HepG2 (cell line): ENCODE results near the gene DNAJB11. TPM values are rescaled to one million over a fixed set of nuclear protein-coding genes. Genes with fewer than 3 reads are reported as not detected.

ENCODE experiments used
- ATAD3A ChIP-seq: sonication (generic); formaldehyde crosslinking; IDR thresholded peaks from 2 replicates; pipeline ENCODE4 v1.4.0; 2020; ENCODE audit warnings: missing genetic modification reagents
- ATF1 ChIP-seq: IDR thresholded peaks from 2 replicates; pipeline ENCODE4 v1.6.1; 2016; ENCODE audit warnings: mild to moderate bottlenecking, control low read depth
- ATF7 ChIP-seq, 2 experiments: fragments of 450-650 bp in 1 of 2; sonication (generic) in 1 of 2; formaldehyde crosslinking in 1 of 2; IDR thresholded peaks; 2 replicates each; pipeline versions ENCODE4 v1.4.0 to v1.6.1; 2016 to 2020; ENCODE audit warnings: antibody characterized with exemption in 1 of 2, mild to moderate bottlenecking in 1 of 2, missing genetic modification reagents in 1 of 2
- FOXP4 ChIP-seq: sonication (generic); formaldehyde crosslinking; IDR thresholded peaks from 2 replicates; pipeline ENCODE4 v1.4.0; 2020; ENCODE audit warnings: missing genetic modification reagents
- HINFP ChIP-seq: sonication (generic); formaldehyde crosslinking; IDR thresholded peaks from 2 replicates; pipeline ENCODE4 v1.4.0; 2020; ENCODE audit warnings: low read depth, mild to moderate bottlenecking, missing genetic modification reagents
- HIVEP1 ChIP-seq: sonication (generic); formaldehyde crosslinking; IDR thresholded peaks from 2 replicates; pipeline ENCODE4 v1.4.0; 2020; ENCODE audit warnings: mild to moderate bottlenecking, missing genetic modification reagents
- JUN ChIP-seq: sonication (generic); formaldehyde crosslinking; IDR thresholded peaks from 2 replicates; pipeline ENCODE4 v1.4.0; 2020; ENCODE audit warnings: mild to moderate bottlenecking, missing genetic modification reagents
- KDM2A ChIP-seq: sonication (generic); formaldehyde crosslinking; IDR thresholded peaks from 2 replicates; pipeline ENCODE4 v1.4.0; 2020; ENCODE audit warnings: low read depth, missing genetic modification reagents, borderline replicate concordance
- MAZ ChIP-seq, 2 experiments: sonication (generic) in 1 of 2; formaldehyde crosslinking in 1 of 2; IDR thresholded peaks; 2 replicates each; pipeline versions ENCODE4 v1.5.0 to v1.6.1; 2012 to 2020; ENCODE audit warnings: low read depth in 2 of 2, mild to moderate bottlenecking in 2 of 2, borderline replicate concordance in 1 of 2, improper control_type of control experiment in 1 of 2, low read length in 1 of 2, missing genetic modification reagents in 1 of 2, moderate library complexity in 1 of 2
- NR1H2 ChIP-seq: sonication (generic); formaldehyde crosslinking; IDR thresholded peaks from 2 replicates; pipeline ENCODE4 v1.8.1; 2022; ENCODE audit warnings: low read depth, missing genetic modification reagents, borderline replicate concordance
- PTBP1 ChIP-seq: fragments of 200-400 bp; formaldehyde crosslinking; IDR thresholded peaks from 2 replicates; pipeline ENCODE4 v1.6.1; 2018; ENCODE audit warnings: low read length, low read depth; ENCODE audit not compliant: poor library complexity, severe bottlenecking
- RFX1 ChIP-seq: fragments of 450-650 bp; IDR thresholded peaks from 2 replicates; pipeline ENCODE4 v1.6.1; 2017
- SNAI1 ChIP-seq: sonication (generic); formaldehyde crosslinking; IDR thresholded peaks from 2 replicates; pipeline ENCODE4 v1.5.0; 2020; ENCODE audit warnings: mild to moderate bottlenecking, missing genetic modification reagents, borderline replicate concordance
- TEAD3 ChIP-seq: optimal IDR thresholded peaks from 2 replicates; pipeline ENCODE3; 2016; ENCODE audit warnings: borderline replicate concordance
- TP53 ChIP-seq: sonication (generic); formaldehyde crosslinking; conservative IDR thresholded peaks from 2 replicates; pipeline ENCODE4 v1.4.0; 2020; ENCODE audit warnings: missing genetic modification reagents
- UBTF ChIP-seq: sonication (generic); formaldehyde crosslinking; IDR thresholded peaks from 2 replicates; pipeline ENCODE4 v1.4.0; 2020; ENCODE audit warnings: mild to moderate bottlenecking, missing genetic modification reagents
- ZC3H4 ChIP-seq: sonication (generic); formaldehyde crosslinking; IDR thresholded peaks from 2 replicates; pipeline ENCODE4 v1.4.0; 2020; ENCODE audit warnings: missing genetic modification reagents, borderline replicate concordance
- ZNF234 ChIP-seq: sonication (generic); formaldehyde crosslinking; conservative IDR thresholded peaks from 2 replicates; pipeline ENCODE4 v1.5.1; 2020; ENCODE audit warnings: mild to moderate bottlenecking, missing genetic modification reagents
- ZNF264 ChIP-seq: sonication (generic); formaldehyde crosslinking; IDR thresholded peaks from 2 replicates; pipeline ENCODE4 v1.4.0; 2020; ENCODE audit warnings: missing genetic modification reagents
- ZNF563 ChIP-seq: sonication (generic); formaldehyde crosslinking; IDR thresholded peaks from 2 replicates; pipeline ENCODE4 v1.8.0; 2022; ENCODE audit warnings: mild to moderate bottlenecking, moderate library complexity, missing genetic modification reagents
- ZNF614 ChIP-seq: IDR thresholded peaks from 2 replicates; pipeline ENCODE4 v1.6.1; 2018; ENCODE audit warnings: missing biosample characterization, missing genetic modification reagents, inconsistent platforms, borderline replicate concordance
- ZNF749 ChIP-seq: sonication (generic); formaldehyde crosslinking; IDR thresholded peaks from 2 replicates; pipeline ENCODE4 v1.8.0; 2022; ENCODE audit warnings: mild to moderate bottlenecking, missing genetic modification reagents, moderate library complexity, borderline replicate concordance
- ZNF781 ChIP-seq: sonication (generic); formaldehyde crosslinking; IDR thresholded peaks from 2 replicates; pipeline ENCODE4 v1.5.1; 2020; ENCODE audit warnings: borderline replicate concordance, mild to moderate bottlenecking, missing genetic modification reagents; ENCODE audit errors: not compliant biosample characterization
- ZNF891 ChIP-seq: sonication (generic); formaldehyde crosslinking; IDR thresholded peaks from 2 replicates; pipeline ENCODE4 v1.5.0; 2020; ENCODE audit warnings: mild to moderate bottlenecking, missing genetic modification reagents
- polyA plus RNA-seq, 8 experiments: library from polyadenylated mRNA; depleted of rRNA in 3 of 8; stranded (reverse) in 7 of 8; unstranded in 1 of 8; fragments of >200 nt; fragmentation: Illumina TruSeq in 4 of 8; extraction: Trizol in 4 of 8; gene quantifications; 2 replicates each; pipeline versions ENCODE4 v1.2.1 to v1.2.3, GENCODE V29; 2011 to 2016; ENCODE audit warnings: low read depth in 4 of 8, missing spikeins in 1 of 8, mixed read lengths in 1 of 8; ENCODE audit not compliant: insufficient read depth in 1 of 8
- total RNA-seq, 5 experiments: library from RNA; depleted of rRNA; stranded (reverse); fragments of >200 nt; fragmentation: Illumina TruSeq; extraction: Trizol; gene quantifications; 2 replicates each; pipeline ENCODE4 v1.2.3, GENCODE V29; 2016; ENCODE audit warnings: low read depth in 1 of 5

Gene DNAJB11
- total and polyA plus RNA-seq, 2 of the 13 experiments (the other 11 are each of a cell fraction or from before 2014, with no cell fraction given), result 41.0 to 132 TPM

- TF ChIP-seq ZNF749 (CRISPR knock-in tag), result no peak
- no peak for TF ChIP-seq ZNF781 (CRISPR knock-in tag)
- 0 out of 2 replicates have a peak, but pooled peaks have one; percentile 22 for TF ChIP-seq UBTF (CRISPR knock-in tag)
- TF ChIP-seq NR1H2 (CRISPR knock-in tag), result no peak
- no peak for TF ChIP-seq ZNF264 (CRISPR knock-in tag)
- TF ChIP-seq HIVEP1 (CRISPR knock-in tag), result peak; percentile 87
- no peak for TF ChIP-seq ZC3H4 (CRISPR knock-in tag)
- no peak for TF ChIP-seq HINFP
- no peak for TF ChIP-seq TP53
- TF ChIP-seq PTBP1, result no peak
- TF ChIP-seq ZNF563 (CRISPR knock-in tag), result no peak
- TF ChIP-seq KDM2A (CRISPR knock-in tag), result peak; percentile 87; the same call in 1 of the 2 replicates
- no peak for TF ChIP-seq ZNF234
- no peak for TF ChIP-seq ZNF891 (CRISPR knock-in tag)
- TF ChIP-seq MAZ (IDR thresholded peaks at IDR 0.05; ENCODE audit: borderline replicate concordance, low read depth, low read length), result peak; percentile 74
- TF ChIP-seq MAZ (CRISPR knock-in tag; IDR thresholded peaks at IDR 0.05; ENCODE audit: low read depth), result peak; percentile 59
- peak; percentile 13; the same call in 1 of the 2 replicates for TF ChIP-seq FOXP4 (CRISPR knock-in tag)
- peak; percentile 93 for TF ChIP-seq TEAD3 (CRISPR knock-in tag)
- TF ChIP-seq ATAD3A (CRISPR knock-in tag), result no peak
- no peak for TF ChIP-seq SNAI1
- TF ChIP-seq RFX1, result no peak
- TF ChIP-seq ZNF614 (CRISPR knock-in tag), result 0 out of 2 replicates have a peak, but pooled peaks have one; percentile 40
- TF ChIP-seq JUN, result no peak
- TF ChIP-seq ATF1 (CRISPR knock-in tag), result peak; percentile 99
- TF ChIP-seq ATF7 (IDR thresholded peaks at IDR 0.05), result peak; percentile 85
- peak; percentile 68; the same call in 1 of the 2 replicates for TF ChIP-seq ATF7 (CRISPR knock-in tag; IDR thresholded peaks at IDR 0.05)
These were observed at the start of gene DNAJB11 (continued) for GRCh38 chr3:186570096-186570940.
